Right renal pelvis (tissue), 4 donors: ENCODE data around the gene SPTAN1. TPM values are rescaled to one million over a fixed set of nuclear protein-coding genes. Genes with fewer than 3 reads are reported as not detected.
"Not testable (repeated sequence)": the region's sequence is repeated elsewhere in the genome, so short reads cannot be mapped to it uniquely, and the experiment has no call there.

Source experiments
- DNase-seq, 4 donors: peaks; one replicate each; pipeline ENCODE4 v3.0.0-alpha.2; 2013; ENCODE audit warnings: low read depth in 4 of 4, low spot score in 3 of 4, missing footprints in 1 of 4
- polyA plus RNA-seq, 4 donors: library from polyadenylated mRNA; unstranded; fragments of 120-200 nt; gene quantifications; one replicate each; pipeline ENCODE4 v1.2.1, GENCODE V29; 2013; ENCODE audit not compliant: insufficient read length in 4 of 4

Gene SPTAN1
- polyA plus RNA-seq, 4 donors, result 301 to 363 (median 329) TPM

GRCh38 chr9:128629852-128630545 lies 77.6 kb downstream of the SPTAN1 start:
- DNase-seq, result no peak

GRCh38 chr9:128631636-128632035 lies 79.2 kb downstream of the SPTAN1 start:
- no peak for DNase-seq

GRCh38 chr9:128632066-128632465 lies 79.7 kb downstream of the SPTAN1 start:
- DNase-seq, result no peak

- DNase-seq, result no peak
These were observed 80.1 kb downstream of the SPTAN1 start for GRCh38 chr9:128632486-128632885.

- DNase-seq, result no peak
These were observed 80.7 kb downstream of the SPTAN1 start for GRCh38 chr9:128633057-128633456.

- DNase-seq, result no peak
These were observed 81.2 kb downstream of the SPTAN1 start for GRCh38 chr9:128633601-128634000.

- no peak for DNase-seq
These were observed 81.7 kb downstream of the SPTAN1 start for GRCh38 chr9:128634111-128634510.

- no peak for DNase-seq
These were observed 82.4 kb downstream of the SPTAN1 start for GRCh38 chr9:128634651-128635262.

GRCh38 chr9:128635266-128636023 lies 83.1 kb downstream of the SPTAN1 start:
- DNase-seq, result peak in 3 of 4 donors; percentile 18 to 38 (median 27)

- DNase-seq, result no peak
These were observed 83.6 kb downstream of the SPTAN1 start for GRCh38 chr9:128636024-128636390.

GRCh38 chr9:128636556-128637530 lies 84.5 kb downstream of the SPTAN1 start:
- no peak for DNase-seq

GRCh38 chr9:128637656-128638055 lies 85.3 kb downstream of the SPTAN1 start:
- DNase-seq, result no peak

- DNase-seq, result no peak
These were observed 86.2 kb downstream of the SPTAN1 start for GRCh38 chr9:128638580-128638979.

- DNase-seq, result no peak
These were observed 88.2 kb downstream of the SPTAN1 start for GRCh38 chr9:128640603-128641002.

GRCh38 chr9:128642675-128643245 lies 90.4 kb downstream of the SPTAN1 start:
- DNase-seq, result no peak

- no peak for DNase-seq
These were observed 91.3 kb downstream of the SPTAN1 start for GRCh38 chr9:128643519-128644300.

- not testable (repeated sequence) for DNase-seq
These were observed 95.8 kb downstream of the SPTAN1 start for GRCh38 chr9:128648206-128648605.

- DNase-seq, result no peak
These were observed 99.4 kb downstream of the SPTAN1 start for GRCh38 chr9:128651798-128652197.

GRCh38 chr9:128653908-128654307 lies 101.5 kb downstream of the SPTAN1 start:
- no peak for DNase-seq
